Vagina (tissue), 2 donors: ENCODE data around the gene FGF6. TPM values are rescaled to one million over a fixed set of nuclear protein-coding genes. Genes with fewer than 3 reads are reported as not detected.

Source experiments
- DNase-seq, 2 donors: peaks; one replicate each; pipeline ENCODE4 v3.0.0-alpha.2; 2017; ENCODE audit errors: extremely low spot score in 2 of 2
- H3K27ac ChIP-seq: fragments of 200-600 bp; sonication (generic); one replicate; pipeline ENCODE4 v1.5.1; 2019
- H3K27me3 ChIP-seq: fragments of 200-600 bp; sonication (generic); one replicate; pipeline ENCODE4 v1.5.1; 2019
- H3K36me3 ChIP-seq, 2 donors: fragments of 200-600 bp; sonication (generic); one replicate each; pipeline ENCODE4 v1.5.1; 2017 to 2019
- H3K4me1 ChIP-seq: fragments of 200-600 bp; sonication (generic); one replicate; pipeline ENCODE4 v1.5.1; 2019
- H3K4me3 ChIP-seq, 2 donors: fragments of 200-600 bp; sonication (generic); 1 replicate in 1 of 2; 2 replicates in 1 of 2; pipeline ENCODE4 v1.5.1; 2016 to 2019
- H3K9me3 ChIP-seq: fragments of 200-600 bp; sonication (generic); one replicate; pipeline ENCODE4 v1.5.1; 2019
- CTCF ChIP-seq, 3 experiments: fragments of 450-650 bp in 2 of 3; fragments of 200-600 bp in 1 of 3; sonication (generic) in 1 of 3; IDR thresholded peaks; one replicate each; pipeline ENCODE4 v1.5.1; 2017 to 2019; ENCODE audit warnings: antibody characterized with exemption in 3 of 3, mild to moderate bottlenecking in 2 of 3, moderate library complexity in 2 of 3
- POLR2A ChIP-seq, 2 donors: fragments of 450-650 bp; IDR thresholded peaks; one replicate each; pipeline ENCODE4 v1.6.1; 2017; ENCODE audit warnings: antibody characterized with exemption in 2 of 2, mild to moderate bottlenecking in 2 of 2, moderate library complexity in 2 of 2
- POLR2AphosphoS5 ChIP-seq, 2 donors: sonication (generic); formaldehyde crosslinking; IDR thresholded peaks; one replicate each; pipeline ENCODE4 v1.9.0; 2017; ENCODE audit warnings: antibody characterized with exemption in 2 of 2, mild to moderate bottlenecking in 2 of 2, low read depth in 1 of 2; ENCODE audit not compliant: insufficient read depth in 1 of 2
- intact Hi-C: fragments of 100-400 bp; cut with DNase I; formaldehyde crosslinking; loops from one replicate; pipeline ENCODE4 v1.15.1; 2023
- total RNA-seq: library from RNA; depleted of rRNA; stranded (reverse); fragments of >200 nt; gene quantifications from one replicate; pipeline ENCODE4 v1.2.3, GENCODE V29; 2016

FGF6 gene
- total RNA-seq, 1 donor from 2014 or later, result not detected

- Histone ChIP-seq H3K4me1 (no peaks in the 10 kb centered on the region), H3K36me3 (no peaks in the 10 kb centered on the region), H3K27ac (no peak overlapping the region), H3K4me3 (no peak overlapping the region), H3K27me3 (no peaks in the 10 kb centered on the region), H3K9me3 (no peaks in the 10 kb centered on the region)
- intact Hi-C loops, result no loop called here
- TF ChIP-seq POLR2AphosphoS5 (IDR thresholded peaks at IDR 0.05; ENCODE audit: insufficient read depth in 1 of 2, low read depth in 1 of 2) (no peak), CTCF (IDR thresholded peaks at IDR 0.05) (no peak), POLR2A (IDR thresholded peaks at IDR 0.05) (no peak)
- no peak for DNase-seq
These were observed 8.8 kb upstream of the FGF6 start for GRCh38 chr12:4454315-4454860.

GRCh38 chr12:4451694-4452093, 6.1 kb upstream of the FGF6 start:
- Histone ChIP-seq H3K9me3 (no peaks in the 10 kb centered on the region), H3K36me3 (no peaks in the 10 kb centered on the region), H3K4me1 (no peaks in the 10 kb centered on the region), H3K27me3 (no peaks in the 10 kb centered on the region), H3K27ac (no peak overlapping the region), H3K4me3 (no peak overlapping the region)
- intact Hi-C loops, result no loop called here
- no peak for TF ChIP-seq POLR2AphosphoS5 (IDR thresholded peaks at IDR 0.05; ENCODE audit: insufficient read depth in 1 of 2, low read depth in 1 of 2)
- TF ChIP-seq CTCF (IDR thresholded peaks at IDR 0.05), result no peak
- TF ChIP-seq POLR2A (IDR thresholded peaks at IDR 0.05), result no peak
- no peak for DNase-seq

GRCh38 chr12:4450551-4451112, 5.0 kb upstream of the FGF6 start:
- no peaks in the 10 kb centered on the region for H3K4me1 ChIP-seq
- DNase-seq, result peak in 1 of 2 donors; percentile 93

DNA sequence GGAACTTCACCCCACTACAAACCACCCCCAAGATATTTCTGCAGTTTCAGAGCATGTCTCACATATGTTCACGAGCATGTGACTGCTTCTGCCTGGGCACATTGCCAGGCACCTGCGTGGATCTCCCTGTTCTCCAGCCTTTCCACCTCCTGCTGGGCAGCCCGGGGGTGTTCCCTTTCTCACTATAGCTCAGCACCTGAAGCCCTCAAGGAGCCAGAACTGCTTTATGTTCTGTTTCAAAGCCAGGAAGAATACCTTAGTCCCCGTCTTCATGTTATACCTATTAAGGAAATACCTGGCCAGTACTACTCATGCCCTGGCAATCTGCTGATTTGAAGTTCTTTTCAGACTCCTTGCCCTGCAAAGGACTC, 4.2 kb upstream of the FGF6 start:
- intact Hi-C loops, result no loop called here
- H3K4me3 ChIP-seq, result no peak overlapping the region
- no peaks in the 10 kb centered on the region for H3K36me3 ChIP-seq
- H3K27ac ChIP-seq, result no peak overlapping the region
- H3K4me1 ChIP-seq, result no peaks in the 10 kb centered on the region
- no peak for TF ChIP-seq CTCF (IDR thresholded peaks at IDR 0.05)
- no peak for TF ChIP-seq POLR2AphosphoS5 (IDR thresholded peaks at IDR 0.05; ENCODE audit: insufficient read depth in 1 of 2, low read depth in 1 of 2)
- TF ChIP-seq POLR2A (IDR thresholded peaks at IDR 0.05), result no peak
- no peak for DNase-seq
- no peaks in the 10 kb centered on the region for H3K27me3 ChIP-seq
- no peaks in the 10 kb centered on the region for H3K9me3 ChIP-seq

More at GRCh38 chr12:4450551-4451112, 5.0 kb upstream of the FGF6 start:
- no peak for TF ChIP-seq POLR2AphosphoS5 (IDR thresholded peaks at IDR 0.05; ENCODE audit: insufficient read depth in 1 of 2, low read depth in 1 of 2)
- TF ChIP-seq POLR2A (IDR thresholded peaks at IDR 0.05), result no peak
- no peak for TF ChIP-seq CTCF (IDR thresholded peaks at IDR 0.05)
- no peaks in the 10 kb centered on the region for H3K27me3 ChIP-seq
- no peak overlapping the region for H3K27ac ChIP-seq
- H3K9me3 ChIP-seq, result no peaks in the 10 kb centered on the region
- no peak overlapping the region for H3K4me3 ChIP-seq
- intact Hi-C loops, result no loop called here
- no peaks in the 10 kb centered on the region for H3K36me3 ChIP-seq
